ENCODE measurements around the gene CACNA1F. TPM values are rescaled to one million over a fixed set of nuclear protein-coding genes. Genes with fewer than 3 reads are reported as not detected.
A peak's percentile ranks its signal among the peaks of the same experiment; 100 is the strongest.
"Not testable (repeated sequence)": the region's sequence is repeated elsewhere in the genome, so short reads cannot be mapped to it uniquely, and the experiment has no call there.

CACNA1F gene
- polyA plus RNA-seq, 3 donors = 0.10 to 0.79 (median 0.10) TPM

- 57 to 67% (median 59%) methylated on average over 8 of the region's 8 CpGs for WGBS, 3 donors
- no peak overlapping the region for H3K27ac ChIP-seq (ENCODE audit: low read depth, low read length)
These were observed 44.6 kb downstream of the CACNA1F start for GRCh38 chrX:49188468-49189076.

- WGBS, 3 donors = 68 to 81% (median 74%) methylated on average over 7 to 10 of the region's 10 CpGs
- no peak overlapping the region for H3K27ac ChIP-seq (ENCODE audit: low read depth, low read length)
These were observed 45.6 kb downstream of the CACNA1F start for GRCh38 chrX:49187526-49187925.

- H3K27ac ChIP-seq (ENCODE audit: low read depth, low read length) = no peak overlapping the region
- 63 to 77% (median 67%) methylated on average over 11 to 15 of the region's 15 CpGs for WGBS, 3 donors
These were observed 46.1 kb downstream of the CACNA1F start for GRCh38 chrX:49187028-49187394.

GRCh38 chrX:49186125-49187027 is 46.8 kb downstream of the CACNA1F start, which contains the start of gene PRICKLE3:
PRICKLE3 (minus strand) TSS chrX:49186373; CDS start chrX:49186297, 76 bp downstream.
- WGBS, 3 donors = 8 to 50% (median 14%) methylated on average over 45 to 62 of the region's 62 CpGs
- H3K27ac ChIP-seq (ENCODE audit: low read depth, low read length) = no peak within 1 kb of the TSS

- 13 to 51% (median 18%) methylated on average over 21 to 46 of the region's 46 CpGs for WGBS, 3 donors
- no peak overlapping the region for H3K27ac ChIP-seq (ENCODE audit: low read depth, low read length)
These were observed 48.6 kb downstream of the CACNA1F start for GRCh38 chrX:49184294-49185281.

- 84 to 89% (median 86%) methylated on average over 12 to 18 of the region's 18 CpGs for WGBS, 3 donors
- H3K27ac ChIP-seq (ENCODE audit: low read depth, low read length) = no peak overlapping the region
These were observed 49.3 kb downstream of the CACNA1F start for GRCh38 chrX:49183701-49184281.

- H3K27ac ChIP-seq (ENCODE audit: low read depth, low read length) = no peak overlapping the region
- 70 to 86% (median 83%) methylated on average over 2 of the region's 2 CpGs for WGBS, 3 donors
These were observed 53.8 kb downstream of the CACNA1F start for GRCh38 chrX:49179358-49179757.

- H3K27ac ChIP-seq (ENCODE audit: low read depth, low read length) = no peak overlapping the region
- WGBS, 3 donors = 87 to 100% (median 91%) methylated on average over 1 to 3 of the region's 3 CpGs
These were observed 54.6 kb downstream of the CACNA1F start for GRCh38 chrX:49178537-49178936.

GRCh38 chrX:49177873-49178480 is 55.2 kb downstream of the CACNA1F start:
- 93 to 94% (median 93%) methylated on average over 12 to 23 of the region's 23 CpGs for WGBS, 3 donors
- H3K27ac ChIP-seq (ENCODE audit: low read depth, low read length) = no peak overlapping the region

GRCh38 chrX:49177338-49177833 is 55.8 kb downstream of the CACNA1F start:
- H3K27ac ChIP-seq (ENCODE audit: low read depth, low read length) = no peak overlapping the region
- 56 to 73% (median 70%) methylated on average over 3 to 4 of the region's 4 CpGs for WGBS, 3 donors

GRCh38 chrX:49176421-49177326 is 56.5 kb downstream of the CACNA1F start:
- no peak overlapping the region for H3K27ac ChIP-seq (ENCODE audit: low read depth, low read length)
- WGBS, 3 donors = 56 to 70% (median 57%) methylated on average over 24 to 27 of the region's 27 CpGs

- WGBS, 3 donors = 88 to 94% (median 88%) methylated on average over 25 to 43 of the region's 43 CpGs
- H3K27ac ChIP-seq (ENCODE audit: low read depth, low read length) = no peak overlapping the region
These were observed 57.5 kb downstream of the CACNA1F start for GRCh38 chrX:49175435-49176274.

- no peak overlapping the region for H3K27ac ChIP-seq (ENCODE audit: low read depth, low read length)
- WGBS, 3 donors = 69 to 72% (median 72%) methylated on average over 3 of the region's 3 CpGs
These were observed 58.4 kb downstream of the CACNA1F start for GRCh38 chrX:49174723-49175122.

GRCh38 chrX:49173544-49173943 is 59.6 kb downstream of the CACNA1F start:
- H3K27ac ChIP-seq (ENCODE audit: low read depth, low read length) = not testable (repeated sequence)
- 88 to 94% (median 91%) methylated on average over 6 to 8 of the region's 8 CpGs for WGBS, 3 donors

GRCh38 chrX:49172280-49172780 is 60.8 kb downstream of the CACNA1F start:
- WGBS, 3 donors = 0 to 52% (median 1%) methylated on average over 18 to 37 of the region's 37 CpGs
- H3K27ac ChIP-seq (ENCODE audit: low read depth, low read length) = peak overlapping the region; percentile 57
